D721Med (cell line): ENCODE measurements around the gene TENM4.

ENCODE experiments used
- DNase-seq: peaks from one replicate; pipeline ENCODE4 v3.0.0; 2011; ENCODE audit warnings: low spot score; ENCODE audit not compliant: insufficient read length
- FAIRE-seq: peaks from 2 replicates; lab custom pipeline; 2011; peaks lifted over from hg19 to GRCh38; lab: Jason Lieb, UNC
- CTCF ChIP-seq: IDR thresholded peaks from 2 replicates; pipeline ENCODE4 v1.5.1; 2012; ENCODE audit warnings: mild to moderate bottlenecking, control low read depth; ENCODE audit not compliant: insufficient read depth; ENCODE audit errors: missing control alignments

The TENM4 gene

GRCh38 chr11:79366218-79366617 is 74.6 kb downstream of the TENM4 start:
- TF ChIP-seq CTCF, result no peak
- no peak for FAIRE-seq

GRCh38 chr11:79363861-79364378 is 76.9 kb downstream of the TENM4 start:
- DNase-seq, result no peak
- no peak for TF ChIP-seq CTCF
- no peak for FAIRE-seq

More at GRCh38 chr11:79366218-79366617, 74.6 kb downstream of the TENM4 start:
- no peak for DNase-seq

- FAIRE-seq (no peak), DNase-seq (no peak)
- TF ChIP-seq CTCF, result no peak
Measured at GRCh38 chr11:79363256-79363655, 77.6 kb downstream of the TENM4 start.

- FAIRE-seq, result no peak
- no peak for DNase-seq
- TF ChIP-seq CTCF, result no peak
Measured at GRCh38 chr11:79362821-79363220, 78.0 kb downstream of the TENM4 start.

GRCh38 chr11:79362206-79362757 is 78.5 kb downstream of the TENM4 start:
- DNase-seq, result no peak
- FAIRE-seq, result no peak
- no peak for TF ChIP-seq CTCF

- FAIRE-seq, result no peak
- no peak for DNase-seq
- no peak for TF ChIP-seq CTCF
Measured at GRCh38 chr11:79358258-79358657, 82.6 kb downstream of the TENM4 start.

GRCh38 chr11:79353706-79354105 is 87.1 kb downstream of the TENM4 start:
- TF ChIP-seq CTCF, result no peak
- no peak for FAIRE-seq
- no peak for DNase-seq
